H9 (cell line): ENCODE data around the gene B3GNT3. TPM values are rescaled to one million over a fixed set of nuclear protein-coding genes. Genes with fewer than 3 reads are reported as not detected.

Experiments
- DNase-seq: peaks from one replicate; pipeline ENCODE4 v3.0.0-alpha.2; 2017
- H2AFZ ChIP-seq: one replicate; pipeline ENCODE4 v1.6.1; 2013; ENCODE audit warnings: mild to moderate bottlenecking, low read length, control low read depth, moderate library complexity
- H2AK5ac ChIP-seq: 2 replicates; pipeline ENCODE4 v1.6.1; 2013; ENCODE audit warnings: low read length, control low read depth, mixed read lengths; ENCODE audit not compliant: insufficient read length
- H2BK120ac ChIP-seq: one replicate; pipeline ENCODE4 v1.6.1; 2013; ENCODE audit warnings: low read depth, mild to moderate bottlenecking, low read length, control low read depth, inconsistent platforms; ENCODE audit not compliant: poor library complexity, severe bottlenecking
- H2BK12ac ChIP-seq: 2 replicates; pipeline ENCODE4 v1.6.1; 2013; ENCODE audit warnings: low read length, control low read depth, mixed read lengths, low read depth; ENCODE audit not compliant: insufficient read length
- H2BK15ac ChIP-seq: 2 replicates; pipeline ENCODE4 v1.6.1; 2013; ENCODE audit warnings: low read depth, low read length, control low read depth
- H2BK20ac ChIP-seq: one replicate; pipeline ENCODE4 v1.6.1; 2013; ENCODE audit warnings: low read depth, mild to moderate bottlenecking, low read length, control low read depth, inconsistent platforms; ENCODE audit not compliant: poor library complexity, severe bottlenecking
- H2BK5ac ChIP-seq: 2 replicates; pipeline ENCODE4 v1.6.1; 2013; ENCODE audit warnings: low read length, control low read depth, mixed read lengths; ENCODE audit not compliant: insufficient read length
- H3K14ac ChIP-seq: 2 replicates; pipeline ENCODE4 v1.6.1; 2013; ENCODE audit warnings: low read length, control low read depth; ENCODE audit not compliant: insufficient read depth
- H3K18ac ChIP-seq: 2 replicates; pipeline ENCODE4 v1.6.1; 2013; ENCODE audit warnings: low read depth, mild to moderate bottlenecking, mixed read lengths, low read length, control low read depth; ENCODE audit not compliant: insufficient read length
- H3K23ac ChIP-seq: 2 replicates; pipeline ENCODE4 v1.6.1; 2013; ENCODE audit warnings: low read length, control low read depth, mixed read lengths, low read depth; ENCODE audit not compliant: insufficient read length
- H3K23me2 ChIP-seq: 2 replicates; pipeline ENCODE4 v1.6.1; 2013; ENCODE audit warnings: low read depth, mild to moderate bottlenecking, mixed read lengths, low read length, control low read depth; ENCODE audit not compliant: insufficient read length, poor library complexity, severe bottlenecking
- H3K27ac ChIP-seq: 2 replicates; pipeline ENCODE4 v1.5.1; 2013; ENCODE audit warnings: low read length, control low read depth, mixed read lengths, low read depth; ENCODE audit not compliant: insufficient read length
- H3K27me3 ChIP-seq: 2 replicates; pipeline ENCODE4 v1.6.1; 2013; ENCODE audit warnings: low read length, control low read depth, inconsistent platforms; ENCODE audit not compliant: insufficient read depth
- H3K4ac ChIP-seq: 2 replicates; pipeline ENCODE4 v1.6.1; 2013; ENCODE audit warnings: low read depth, mild to moderate bottlenecking, control low read depth, inconsistent platforms, low read length, moderate library complexity
- H3K4me1 ChIP-seq: 2 replicates; pipeline ENCODE4 v1.6.1; 2013; ENCODE audit warnings: low read length, control low read depth, inconsistent platforms; ENCODE audit not compliant: insufficient read depth
- H3K4me2 ChIP-seq: 2 replicates; pipeline ENCODE4 v1.6.1; 2013; ENCODE audit warnings: low read length, control low read depth, mixed read lengths; ENCODE audit not compliant: insufficient read length, insufficient read depth
- H3K56ac ChIP-seq: 2 replicates; pipeline ENCODE4 v1.6.1; 2013; ENCODE audit warnings: low read depth, mild to moderate bottlenecking, mixed read lengths, low read length, control low read depth; ENCODE audit not compliant: insufficient read length
- H3K79me1 ChIP-seq: 2 replicates; pipeline ENCODE4 v1.6.1; 2013; ENCODE audit warnings: low read depth, mild to moderate bottlenecking, moderate library complexity, low read length, control low read depth, inconsistent platforms; ENCODE audit not compliant: insufficient read depth, poor library complexity, severe bottlenecking
- H3K79me2 ChIP-seq: 2 replicates; pipeline ENCODE4 v1.6.1; 2013; ENCODE audit warnings: low read length, control low read depth, inconsistent platforms; ENCODE audit not compliant: insufficient read depth
- H3K9ac ChIP-seq: 2 replicates; pipeline ENCODE4 v1.6.1; 2013; ENCODE audit warnings: low read length, control low read depth, mixed read lengths; ENCODE audit not compliant: insufficient read length; ENCODE audit errors: extremely low read depth
- H3K9me3 ChIP-seq: one replicate; pipeline ENCODE4 v1.6.1; 2013; ENCODE audit warnings: low read depth, low read length, inconsistent platforms; ENCODE audit not compliant: control insufficient read depth
- H3T11ph ChIP-seq: one replicate; pipeline ENCODE4 v1.6.1; 2013; ENCODE audit warnings: mild to moderate bottlenecking, low read length, control low read depth, inconsistent platforms
- H4K20me1 ChIP-seq: one replicate; pipeline ENCODE4 v1.6.1; 2013; ENCODE audit not compliant: control insufficient read depth, insufficient read length, insufficient read depth
- H4K5ac ChIP-seq: 2 replicates; pipeline ENCODE4 v1.6.1; 2013; ENCODE audit warnings: low read depth, mild to moderate bottlenecking, mixed read lengths, low read length, control low read depth; ENCODE audit not compliant: insufficient read length
- H4K8ac ChIP-seq: replicated peaks from 2 replicates; pipeline ENCODE4 v1.6.1; 2013; ENCODE audit warnings: low read length, control low read depth, mixed read lengths, low read depth; ENCODE audit not compliant: insufficient read length
- H4K91ac ChIP-seq: 2 replicates; pipeline ENCODE4 v1.6.1; 2013; ENCODE audit warnings: low read depth, mild to moderate bottlenecking, moderate library complexity, mixed read lengths, low read length, control low read depth; ENCODE audit not compliant: insufficient read length
- H3K27ac Mint-ChIP-seq, 3 experiments: 2 replicates in 2 of 3; 3 replicates in 1 of 3; pipeline ENCODE4 v1.8.0; 2020 to 2021; ENCODE audit warnings: mixed read lengths in 3 of 3, mild to moderate bottlenecking in 1 of 3, moderate library complexity in 1 of 3
- H3K27me3 Mint-ChIP-seq: 2 replicates; pipeline ENCODE4 v1.8.0; 2021; ENCODE audit warnings: low read depth, mild to moderate bottlenecking, moderate library complexity, mixed read lengths
- H3K36me3 Mint-ChIP-seq, 3 experiments: 2 replicates in 2 of 3; 3 replicates in 1 of 3; pipeline ENCODE4 v1.8.0; 2020 to 2021; ENCODE audit warnings: low read depth in 3 of 3, mixed read lengths in 3 of 3; ENCODE audit not compliant: insufficient read depth in 1 of 3
- H3K4me1 Mint-ChIP-seq, 2 experiments: 2 replicates each; pipeline ENCODE4 v1.8.0; 2020; ENCODE audit warnings: mixed read lengths in 2 of 2
- H3K4me3 Mint-ChIP-seq, 2 experiments: 2 replicates in 1 of 2; 3 replicates in 1 of 2; pipeline ENCODE4 v1.8.0; 2020 to 2021; ENCODE audit warnings: mild to moderate bottlenecking in 2 of 2, mixed read lengths in 2 of 2, moderate library complexity in 1 of 2
- H3K9me3 Mint-ChIP-seq, 2 experiments: 2 replicates in 1 of 2; 3 replicates in 1 of 2; pipeline ENCODE4 v1.8.0; 2020; ENCODE audit warnings: mild to moderate bottlenecking in 2 of 2, mixed read lengths in 2 of 2, moderate library complexity in 1 of 2
- CTCF ChIP-seq: fragments of 200-600 bp; sonication (generic); conservative IDR thresholded peaks from 3 replicates; pipeline ENCODE4 v1.8.0; 2021; ENCODE audit warnings: antibody characterized with exemption, mild to moderate bottlenecking
- WGBS: extraction: QIAGEN DNeasy Blood & Tissue Kit; methylation state at CpG from one replicate; pipeline ENCODE4 v1.1.7; 2013; ENCODE audit warnings: missing lambda C conversion rate, low lambda C conversion rate, mixed read lengths; ENCODE audit not compliant: insufficient read length; ENCODE audit errors: extremely low coverage; 5-methylcytosine and 5-hydroxymethylcytosine counted together
- total RNA-seq: library from RNA; stranded (reverse); gene quantifications from 2 replicates; pipeline ENCODE4 v1.2.1, GENCODE V29; 2021

Gene B3GNT3
- total RNA-seq, 1 experiment from 2014 or later: 0.96 TPM

GRCh38 chr19:17749912-17750317 is 45.0 kb upstream of the B3GNT3 start:
- H3K9ac ChIP-seq: no peak overlapping the region
- no peak overlapping the region for H2AK5ac ChIP-seq
- H2BK20ac ChIP-seq: no peak overlapping the region
- peaks cover 5% of the 10 kb centered on the region for H3K23me2 ChIP-seq
- Mint-ChIP-seq H3K36me3 (peaks cover 0 to under 1% (median 0%) of the 10 kb centered on the region in 3 experiments; a peak in 2 of 7 replicates), H3K4me3 (peak overlapping the region in 1 of 2 experiments; percentile 12; a peak in 1 of 5 replicates), H3K27me3 (no peaks in the 10 kb centered on the region; the same call in 1 of the 2 replicates), H3K9me3 (no peaks in the 10 kb centered on the region), H3K4me1 (peaks cover 0 to 31% of the 10 kb centered on the region in 2 experiments), H3K27ac (no peak overlapping the region)
- H3K23ac ChIP-seq: no peak overlapping the region
- no peak overlapping the region for H4K8ac ChIP-seq
- H2BK12ac ChIP-seq: no peak overlapping the region
- no peak overlapping the region for H3K56ac ChIP-seq
- no peak overlapping the region for H3K14ac ChIP-seq
- no peaks in the 10 kb centered on the region for H3K9me3 ChIP-seq
- no peaks in the 10 kb centered on the region for H3K27me3 ChIP-seq
- H3K79me1 ChIP-seq: no peaks in the 10 kb centered on the region
- WGBS: no CpG with 5 or more reads among the region's 8 CpGs
- H3K27ac ChIP-seq: peak overlapping the region; percentile 16
- no peak overlapping the region for H3K4me2 ChIP-seq
- no peak for DNase-seq
- no peaks in the 10 kb centered on the region for H3K4me1 ChIP-seq
- H3T11ph ChIP-seq: no peak overlapping the region
- no peak overlapping the region for H2BK5ac ChIP-seq
- TF ChIP-seq CTCF: no peak
- no peak overlapping the region for H3K18ac ChIP-seq
- no peak overlapping the region for H2BK120ac ChIP-seq
- H2BK15ac ChIP-seq: no peak overlapping the region
- no peaks in the 10 kb centered on the region; the same call in 1 of the 2 replicates for H3K79me2 ChIP-seq
- no peaks in the 10 kb centered on the region for H4K20me1 ChIP-seq
- no peak overlapping the region for H3K4ac ChIP-seq
- no peak overlapping the region for H4K5ac ChIP-seq
- no peak overlapping the region for H2AFZ ChIP-seq
- H4K91ac ChIP-seq: no peak overlapping the region
